HG02571 (cell line): ENCODE measurements around the gene CTCFL.

Experiments used
- ATAC-seq: cut with Tn5 transposase; IDR thresholded peaks from one replicate; pipeline ENCODE4 v1.9.1; 2021; ENCODE audit warnings: mild to moderate bottlenecking, moderate library complexity; ENCODE audit not compliant: unreplicated experiment

CTCFL gene

GRCh38 chr20:57469418-57470211, 55.3 kb downstream of the CTCFL start:
- ATAC-seq: no peak

- ATAC-seq: no peak
These were observed 56.2 kb downstream of the CTCFL start for GRCh38 chr20:57468523-57469417.

- no peak for ATAC-seq
These were observed 57.2 kb downstream of the CTCFL start for GRCh38 chr20:57467742-57468141.

GRCh38 chr20:57465943-57466342, 59.0 kb downstream of the CTCFL start:
- ATAC-seq: no peak

GRCh38 chr20:57465486-57465885, 59.5 kb downstream of the CTCFL start:
- no peak for ATAC-seq

- ATAC-seq: no peak
These were observed 60.2 kb downstream of the CTCFL start for GRCh38 chr20:57464642-57465211.

GRCh38 chr20:57462781-57463180, 62.2 kb downstream of the CTCFL start:
- ATAC-seq: no peak

- no peak for ATAC-seq
These were observed 63.2 kb downstream of the CTCFL start for GRCh38 chr20:57461726-57462125.

GRCh38 chr20:57460781-57461465, 64.0 kb downstream of the CTCFL start:
- no peak for ATAC-seq

GRCh38 chr20:57459897-57460296, 65.0 kb downstream of the CTCFL start:
- ATAC-seq: no peak

- no peak for ATAC-seq
These were observed 65.7 kb downstream of the CTCFL start for GRCh38 chr20:57459278-57459677.

GRCh38 chr20:57458400-57459160, 66.4 kb downstream of the CTCFL start:
- no peak for ATAC-seq

- ATAC-seq: no peak
These were observed 67.5 kb downstream of the CTCFL start for GRCh38 chr20:57457243-57458095.

- ATAC-seq: no peak
These were observed 68.8 kb downstream of the CTCFL start for GRCh38 chr20:57456116-57456515.

GRCh38 chr20:57455386-57455785, 69.6 kb downstream of the CTCFL start:
- ATAC-seq: no peak

- ATAC-seq: no peak
These were observed 72.9 kb downstream of the CTCFL start for GRCh38 chr20:57451795-57452661.

- ATAC-seq: no peak
These were observed 73.5 kb downstream of the CTCFL start for GRCh38 chr20:57451431-57451794.

GRCh38 chr20:57450931-57451330, 74.0 kb downstream of the CTCFL start:
- no peak for ATAC-seq
